CD4-positive, alpha-beta T cell treated with Interleukin-15 for 1 hour (primary cell): Measurements from ENCODE around the gene GPRIN1.

Experiments used
- DNase-seq: peaks from one replicate; pipeline ENCODE4 v3.0.0-alpha.2; 2020

Gene GPRIN1

GRCh38 chr5:176609724-176610434 is at the start of gene GPRIN1:
Gene GPRIN1, minus strand, starts transcription at chr5:176610156. Its CDS starts 10,322 bp downstream, at chr5:176599834.
- DNase-seq = peak; percentile 53

GRCh38 chr5:176659512-176659839 is 49.5 kb upstream of the GPRIN1 start:
- DNase-seq = no peak

GRCh38 chr5:176658817-176659511 is 49.0 kb upstream of the GPRIN1 start:
- no peak for DNase-seq

- DNase-seq = peak; percentile 60
Observed at GRCh38 chr5:176658007-176658599, 48.1 kb upstream of the GPRIN1 start.

- no peak for DNase-seq
Observed at GRCh38 chr5:176656467-176656990, 46.6 kb upstream of the GPRIN1 start.

- DNase-seq = no peak
Observed at GRCh38 chr5:176654856-176655255, 44.9 kb upstream of the GPRIN1 start.

GRCh38 chr5:176653401-176654385 is 43.7 kb upstream of the GPRIN1 start:
- peak; percentile 48 for DNase-seq

GRCh38 chr5:176652136-176652535 is 42.2 kb upstream of the GPRIN1 start:
- DNase-seq = no peak

GRCh38 chr5:176651472-176651980 is 41.6 kb upstream of the GPRIN1 start:
- no peak for DNase-seq

- DNase-seq = no peak
Observed at GRCh38 chr5:176650354-176650884, 40.5 kb upstream of the GPRIN1 start.

GRCh38 chr5:176648474-176649194 is 38.7 kb upstream of the GPRIN1 start:
- DNase-seq = peak; percentile 29

GRCh38 chr5:176647843-176648473 is 38.0 kb upstream of the GPRIN1 start:
- no peak for DNase-seq

- peak; percentile 99 for DNase-seq
Observed at GRCh38 chr5:176647030-176647842, 37.3 kb upstream of the GPRIN1 start, which contains the start of gene TSPAN17. Gene TSPAN17, plus strand, starts transcription at chr5:176647484. Its CDS starts 132 bp downstream, at chr5:176647616.

- no peak for DNase-seq
Observed at GRCh38 chr5:176646707-176647029, 36.7 kb upstream of the GPRIN1 start.

- DNase-seq = no peak
Observed at GRCh38 chr5:176646049-176646706, 36.2 kb upstream of the GPRIN1 start.

GRCh38 chr5:176644878-176645670 is 35.1 kb upstream of the GPRIN1 start:
- DNase-seq = no peak

- no peak for DNase-seq
Observed at GRCh38 chr5:176644294-176644693, 34.3 kb upstream of the GPRIN1 start.

- no peak for DNase-seq
Observed at GRCh38 chr5:176643491-176644219, 33.7 kb upstream of the GPRIN1 start.
